A673 (cell line): ENCODE data around the gene SVOPL. TPM values are rescaled to one million over a fixed set of nuclear protein-coding genes. Genes with fewer than 3 reads are reported as not detected.

ENCODE experiments used
- BruUV-seq: library from RNA; stranded (reverse); fragments of 400-500 nt; replicated peaks from 2 replicates; lab custom pipeline; 2021; lab: Mats Ljungman, UMichigan
- CTCF ChIA-PET: fragments of 300-600 bp; sonication (Branson Sonifier 250); formaldehyde crosslinking; loops from one replicate; lab custom pipeline; 2022; ENCODE audit warnings: antibody characterized with exemption; lab: Charles Lee
- POLR2A ChIA-PET: fragments of 300-600 bp; sonication (Branson Sonifier 250); formaldehyde crosslinking; loops from one replicate; lab custom pipeline; 2022; ENCODE audit warnings: antibody characterized with exemption; ENCODE audit not compliant: low non-redundant PET; lab: Charles Lee
- DNase-seq: peaks from one replicate; pipeline ENCODE4 v3.0.0-alpha.2; 2015; ENCODE audit warnings: low spot score
- H3K27ac ChIP-seq: fragments of 200-600 bp; sonication (generic); 2 replicates; pipeline ENCODE4 v1.5.1; 2016; ENCODE audit warnings: mixed run types, low read depth, mild to moderate bottlenecking, mixed read lengths, antibody characterized with exemption, low read length; ENCODE audit not compliant: poor library complexity, severe bottlenecking
- H3K27me3 ChIP-seq: fragments of 200-600 bp; sonication (generic); replicated peaks from 2 replicates; pipeline ENCODE4 v1.6.1; 2017; ENCODE audit warnings: mixed run types, low read depth, mild to moderate bottlenecking, mixed read lengths, antibody characterized with exemption, low read length; ENCODE audit not compliant: insufficient read depth, poor library complexity
- H3K36me3 ChIP-seq: fragments of 200-600 bp; sonication (generic); 2 replicates; pipeline ENCODE4 v1.6.1; 2016; ENCODE audit warnings: mixed run types, mild to moderate bottlenecking, mixed read lengths, antibody characterized with exemption, low read length; ENCODE audit not compliant: insufficient read depth, poor library complexity, severe bottlenecking
- H3K4me1 ChIP-seq: fragments of 200-600 bp; sonication (generic); 2 replicates; pipeline ENCODE4 v1.6.1; 2017; ENCODE audit warnings: mixed run types, mild to moderate bottlenecking, mixed read lengths, antibody characterized with exemption, low read length; ENCODE audit not compliant: insufficient read depth, poor library complexity, severe bottlenecking
- H3K4me3 ChIP-seq: fragments of 200-600 bp; sonication (generic); 2 replicates; pipeline ENCODE4 v1.5.1; 2016; ENCODE audit warnings: low read depth, mixed run types, mild to moderate bottlenecking, mixed read lengths, low read length; ENCODE audit not compliant: poor library complexity, severe bottlenecking
- H3K9me3 ChIP-seq: fragments of 200-600 bp; sonication (generic); 2 replicates; pipeline ENCODE4 v1.6.1; 2016; ENCODE audit warnings: mixed run types, low read depth, mild to moderate bottlenecking, mixed read lengths, antibody characterized with exemption, low read length; ENCODE audit not compliant: poor library complexity, severe bottlenecking
- CTCF ChIP-seq: fragments of 300-800, 200-600 bp; sonication (generic); conservative IDR thresholded peaks from 2 replicates; pipeline ENCODE4 v1.5.1; 2017; ENCODE audit warnings: low read depth, mild to moderate bottlenecking, antibody characterized with exemption, low read length, moderate library complexity, mixed read lengths
- EZH2 ChIP-seq: fragments of 200-600 bp; sonication (generic); IDR thresholded peaks from 2 replicates; pipeline ENCODE4 v1.6.1; 2017; ENCODE audit warnings: borderline replicate concordance, low read depth, mild to moderate bottlenecking, mixed read lengths, antibody characterized with exemption, low read length; ENCODE audit not compliant: poor library complexity, severe bottlenecking
- intact Hi-C: fragments of 100-400 bp; cut with micrococcal nuclease; formaldehyde crosslinking; loops from one replicate; pipeline ENCODE4 v1.10.0; 2022; ENCODE audit not compliant: unreplicated experiment
- total RNA-seq: library from RNA; stranded (reverse); gene quantifications from 2 replicates; pipeline ENCODE4 v1.2.3, GENCODE V29; 2021

Gene SVOPL
- total RNA-seq, 1 experiment from 2014 or later, result not detected

- no peak for DNase-seq
- H3K9me3 ChIP-seq, result no peaks in the 10 kb centered on the region
- H3K27me3 ChIP-seq, result peaks cover 28% of the 10 kb centered on the region
- intact Hi-C loops, result no loop called here
- TF ChIP-seq EZH2 (no peak), CTCF (no peak)
- no peaks in the 10 kb centered on the region for H3K36me3 ChIP-seq
- BruUV-seq, result no TSS peak
- no peak overlapping the region for H3K4me3 ChIP-seq
- no peak overlapping the region for H3K27ac ChIP-seq
- ChIA-PET POLR2A (no interaction called here), CTCF (no interaction called here)
- H3K4me1 ChIP-seq, result no peaks in the 10 kb centered on the region
These were observed 31.8 kb downstream of the SVOPL start for GRCh38 chr7:138669364-138669763.

GRCh38 chr7:138668946-138669345, 32.2 kb downstream of the SVOPL start:
- CTCF ChIA-PET, result no interaction called here
- Histone ChIP-seq H3K36me3 (no peaks in the 10 kb centered on the region), H3K4me3 (no peak overlapping the region), H3K9me3 (no peaks in the 10 kb centered on the region), H3K27me3 (peaks cover 32% of the 10 kb centered on the region), H3K27ac (no peak overlapping the region), H3K4me1 (no peaks in the 10 kb centered on the region)
- no TSS peak for BruUV-seq
- no peak for DNase-seq
- TF ChIP-seq EZH2, result no peak
- no peak for TF ChIP-seq CTCF
- POLR2A ChIA-PET, result no interaction called here
- intact Hi-C loops, result no loop called here

- H3K4me3 ChIP-seq, result no peak overlapping the region
- TF ChIP-seq EZH2 (no peak), CTCF (no peak)
- CTCF ChIA-PET, result no interaction called here
- no TSS peak for BruUV-seq
- H3K27me3 ChIP-seq, result peaks cover 37% of the 10 kb centered on the region
- intact Hi-C loops, result no loop called here
- no peaks in the 10 kb centered on the region for H3K4me1 ChIP-seq
- H3K9me3 ChIP-seq, result no peaks in the 10 kb centered on the region
- H3K27ac ChIP-seq, result no peak overlapping the region
- no peak for DNase-seq
- POLR2A ChIA-PET, result no interaction called here
- no peaks in the 10 kb centered on the region for H3K36me3 ChIP-seq
These were observed 32.9 kb downstream of the SVOPL start for GRCh38 chr7:138668229-138668596.
